ENCODE data around the gene LDHD. TPM values are rescaled to one million over a fixed set of nuclear protein-coding genes. Genes with fewer than 3 reads are reported as not detected.

LDHD gene
- total RNA-seq, 2 experiments from 2014 or later: not detected

DNA sequence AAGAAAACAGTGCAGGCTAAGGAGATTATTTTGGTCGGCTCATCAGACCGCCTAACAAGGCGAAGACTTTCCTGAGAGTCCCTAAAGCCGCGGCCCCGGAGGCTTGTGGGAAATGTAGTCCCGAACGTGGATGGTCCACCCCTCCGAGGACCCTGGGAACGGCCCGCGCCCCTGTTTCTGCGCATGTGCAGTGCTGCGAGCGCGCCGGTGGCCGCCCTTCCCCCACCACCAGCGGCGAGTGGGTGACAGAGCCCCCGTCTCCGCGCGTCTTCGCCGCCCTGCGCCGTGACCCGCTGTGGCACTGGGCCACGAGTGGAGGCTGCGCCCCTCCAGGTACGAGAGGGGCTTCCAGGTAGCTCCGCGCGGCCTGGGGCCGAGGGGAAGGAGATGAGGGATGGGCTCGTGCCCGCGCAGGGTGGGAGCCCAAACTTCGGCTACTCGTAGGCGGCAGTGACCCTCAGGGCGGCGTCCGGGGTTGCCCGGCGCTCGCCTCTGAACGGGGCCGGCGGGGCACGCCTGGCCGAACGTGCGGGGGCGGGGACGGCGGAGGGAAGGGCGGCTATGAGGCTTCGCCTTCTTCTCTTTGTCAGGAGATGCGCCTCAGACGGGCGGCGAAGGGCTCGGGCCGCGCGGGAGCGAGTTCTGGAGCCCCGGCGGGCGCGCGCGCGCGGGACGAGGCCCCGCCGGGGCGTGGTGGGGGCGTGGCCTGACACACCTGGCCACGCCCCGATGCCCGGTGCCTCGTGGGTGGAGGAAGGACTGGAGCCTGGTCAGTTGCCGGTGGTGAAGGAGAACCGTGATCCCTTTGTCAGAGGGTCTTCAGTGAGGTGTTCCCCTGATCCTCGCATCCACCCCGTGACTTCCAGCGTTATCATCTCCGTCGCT is 32.0 kb upstream of the LDHD start, which contains the start of gene ZFP1:
Gene ZFP1, plus strand, starts transcription at position 214 of the 885 bp plus-strand sequence. CDS start 4,428 bp downstream, outside the sequence.
- CTCF ChIA-PET: interaction anchor here (1.1 to 2.7 kb wide), 3 partner anchors 37 to 273 kb away, joined by 3 to 13 read pairs (median 3); no protein-coding TSS in a partner anchor
- peak within 1 kb of the TSS; percentile 84 for H3K4me3 Mint-ChIP-seq
- TF ChIP-seq, protein P1, sequence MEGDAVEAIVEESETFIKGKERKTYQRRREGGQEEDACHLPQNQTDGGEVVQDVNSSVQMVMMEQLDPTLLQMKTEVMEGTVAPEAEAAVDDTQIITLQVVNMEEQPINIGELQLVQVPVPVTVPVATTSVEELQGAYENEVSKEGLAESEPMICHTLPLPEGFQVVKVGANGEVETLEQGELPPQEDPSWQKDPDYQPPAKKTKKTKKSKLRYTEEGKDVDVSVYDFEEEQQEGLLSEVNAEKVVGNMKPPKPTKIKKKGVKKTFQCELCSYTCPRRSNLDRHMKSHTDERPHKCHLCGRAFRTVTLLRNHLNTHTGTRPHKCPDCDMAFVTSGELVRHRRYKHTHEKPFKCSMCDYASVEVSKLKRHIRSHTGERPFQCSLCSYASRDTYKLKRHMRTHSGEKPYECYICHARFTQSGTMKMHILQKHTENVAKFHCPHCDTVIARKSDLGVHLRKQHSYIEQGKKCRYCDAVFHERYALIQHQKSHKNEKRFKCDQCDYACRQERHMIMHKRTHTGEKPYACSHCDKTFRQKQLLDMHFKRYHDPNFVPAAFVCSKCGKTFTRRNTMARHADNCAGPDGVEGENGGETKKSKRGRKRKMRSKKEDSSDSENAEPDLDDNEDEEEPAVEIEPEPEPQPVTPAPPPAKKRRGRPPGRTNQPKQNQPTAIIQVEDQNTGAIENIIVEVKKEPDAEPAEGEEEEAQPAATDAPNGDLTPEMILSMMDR (IDR thresholded peaks at IDR 0.05): no peak
- H3K27me3 Mint-ChIP-seq: no peaks in the 10 kb centered on the region
- intact Hi-C loops (cut with micrococcal nuclease): no loop called here
- peak within 1 kb of the TSS; percentile 83 for H3K27ac Mint-ChIP-seq
- peak; percentile 98 for DNase-seq
- peak; percentile 92 for ATAC-seq
- peaks cover 36% of the 10 kb centered on the region for H3K4me1 Mint-ChIP-seq (ENCODE audit: low read depth)
- peaks cover 35% of the 10 kb centered on the region for H3K36me3 Mint-ChIP-seq (ENCODE audit: low read depth)
- POLR2A ChIA-PET: interaction anchor here (0.7 kb wide), 1 partner anchor 18 kb away, joined by 3 read pairs; no protein-coding TSS in a partner anchor
- H3K9me3 Mint-ChIP-seq: peaks cover 22% of the 10 kb centered on the region

DNA sequence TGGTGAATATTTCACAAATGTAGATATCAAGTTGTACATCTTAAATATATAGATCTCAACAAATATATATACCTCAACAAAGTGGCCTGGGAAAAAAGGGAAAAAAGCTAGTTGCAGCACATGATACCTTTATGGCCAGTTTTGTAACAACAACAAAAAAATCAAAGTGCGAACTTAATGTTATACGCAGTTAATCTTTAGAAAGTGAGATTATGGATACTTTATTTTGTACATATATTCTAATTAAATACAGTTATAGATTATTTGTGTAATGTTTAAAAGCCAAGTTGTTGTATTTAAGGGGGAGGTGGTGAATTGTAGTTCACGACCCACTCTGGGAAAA is 31.4 kb upstream of the LDHD start:
- CTCF ChIA-PET: interaction anchor here (1.1 to 2.7 kb wide), 3 partner anchors 37 to 273 kb away, joined by 3 to 13 read pairs (median 3); no protein-coding TSS in a partner anchor
- DNase-seq (no peak), ATAC-seq (no peak)
- intact Hi-C loops (cut with micrococcal nuclease): no loop called here
- H3K4me3 Mint-ChIP-seq: peak overlapping the region; percentile 84
- POLR2A ChIA-PET: interaction anchor here (0.7 kb wide), 1 partner anchor 19 kb away, joined by 3 read pairs; no protein-coding TSS in a partner anchor
- H3K27ac Mint-ChIP-seq: peak overlapping the region; percentile 73
- no peaks in the 10 kb centered on the region for H3K27me3 Mint-ChIP-seq
- H3K36me3 Mint-ChIP-seq (ENCODE audit: low read depth): peaks cover 31% of the 10 kb centered on the region
- TF ChIP-seq, protein P1 (IDR thresholded peaks at IDR 0.05): no peak
- peaks cover 34% of the 10 kb centered on the region for H3K4me1 Mint-ChIP-seq (ENCODE audit: low read depth)
- peaks cover 20% of the 10 kb centered on the region for H3K9me3 Mint-ChIP-seq

DNA sequence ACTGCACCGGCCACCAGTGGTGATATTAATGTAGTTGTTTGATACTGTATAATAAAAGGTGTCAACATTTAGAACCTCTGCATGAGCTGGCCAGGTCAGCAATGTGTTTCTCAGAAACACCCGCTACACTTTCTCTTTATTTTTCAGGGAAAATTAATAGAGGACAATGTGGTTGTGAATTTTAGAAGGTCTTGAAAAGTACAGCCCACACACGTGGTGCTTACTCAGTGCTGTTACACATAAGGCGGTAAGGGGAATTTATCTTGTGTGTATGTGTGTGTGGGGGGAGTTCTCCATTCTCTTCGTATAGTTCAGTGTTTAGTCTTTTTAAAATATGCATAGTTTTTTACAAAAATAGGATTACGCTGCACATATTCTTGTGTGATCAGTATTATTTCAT is 27.4 kb upstream of the LDHD start:
- CTCF ChIA-PET: no interaction called here
- intact Hi-C loops (cut with micrococcal nuclease): no loop called here
- Mint-ChIP-seq H3K27ac (no peak overlapping the region), H3K36me3 (ENCODE audit: low read depth) (peaks cover 1% of the 10 kb centered on the region), H3K27me3 (peaks cover 2% of the 10 kb centered on the region), H3K4me3 (no peak overlapping the region), H3K9me3 (no peaks in the 10 kb centered on the region), H3K4me1 (ENCODE audit: low read depth) (peaks cover 3% of the 10 kb centered on the region)
- ATAC-seq (no peak), DNase-seq (no peak)
- TF ChIP-seq, protein P1 (IDR thresholded peaks at IDR 0.05): no peak
- POLR2A ChIA-PET: no interaction called here

DNA sequence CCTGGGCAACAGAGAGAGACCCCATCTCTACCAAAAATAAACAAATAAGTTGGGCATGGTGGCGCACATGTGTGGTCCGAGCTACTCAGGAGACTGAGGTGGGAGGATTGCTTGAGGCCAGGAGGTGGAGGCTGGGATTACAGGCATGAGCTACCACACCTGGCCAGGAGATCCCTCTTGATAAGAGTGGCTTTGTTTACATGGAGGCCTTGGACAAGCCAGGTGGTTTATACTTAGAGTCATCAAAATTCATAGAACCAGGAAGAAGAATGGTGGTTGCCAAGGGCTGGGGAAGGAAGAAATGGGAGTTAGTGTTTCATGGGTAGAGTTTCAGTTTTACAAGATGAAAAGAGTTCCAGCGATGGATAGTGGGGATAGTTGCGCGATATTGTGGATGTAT is 22.9 kb upstream of the LDHD start:
- DNase-seq: no peak
- Mint-ChIP-seq H3K27me3 (peaks cover 2% of the 10 kb centered on the region), H3K36me3 (ENCODE audit: low read depth) (no peaks in the 10 kb centered on the region), H3K4me1 (ENCODE audit: low read depth) (peaks cover 10% of the 10 kb centered on the region), H3K27ac (no peak overlapping the region), H3K9me3 (no peaks in the 10 kb centered on the region), H3K4me3 (no peak overlapping the region)
- intact Hi-C loops (cut with micrococcal nuclease): no loop called here
- ATAC-seq: no peak
- POLR2A ChIA-PET: no interaction called here
- CTCF ChIA-PET: interaction anchor here (1.2 to 1.4 kb wide), 2 partner anchors 9 to 28 kb away, joined by 4 read pairs; no protein-coding TSS in a partner anchor
- TF ChIP-seq, protein P1 (IDR thresholded peaks at IDR 0.05): no peak

DNA sequence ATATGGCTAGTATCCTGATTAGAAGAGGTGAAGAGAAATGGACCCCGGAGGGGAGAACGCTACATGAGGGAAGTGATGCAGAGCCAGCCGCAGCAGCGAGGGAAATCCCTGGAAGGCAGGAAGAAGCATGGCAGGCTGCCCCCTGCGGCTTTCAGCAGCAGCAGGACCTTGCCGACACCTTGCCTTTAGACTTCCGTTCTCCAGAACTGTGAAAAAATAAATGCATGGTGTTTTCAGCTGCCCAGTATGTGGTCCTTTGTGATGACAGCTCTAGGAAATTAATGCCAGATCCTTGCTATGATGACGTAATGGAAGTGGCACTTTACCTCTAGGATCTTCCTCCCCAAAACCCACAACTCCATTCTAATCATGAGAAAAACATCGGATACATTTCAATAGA is 22.1 kb upstream of the LDHD start:
- no peak overlapping the region for H3K27ac Mint-ChIP-seq
- H3K27me3 Mint-ChIP-seq: peaks cover 2% of the 10 kb centered on the region
- no peaks in the 10 kb centered on the region for H3K36me3 Mint-ChIP-seq (ENCODE audit: low read depth)
- H3K9me3 Mint-ChIP-seq: no peaks in the 10 kb centered on the region
- TF ChIP-seq, protein P1 (IDR thresholded peaks at IDR 0.05): no peak
- no peak overlapping the region for H3K4me3 Mint-ChIP-seq
- CTCF ChIA-PET: no interaction called here
- H3K4me1 Mint-ChIP-seq (ENCODE audit: low read depth): peaks cover 8% of the 10 kb centered on the region
- DNase-seq (peak; percentile 29), ATAC-seq (no peak)
- POLR2A ChIA-PET: interaction anchor here (0.6 kb wide), 1 partner anchor 455 kb away, joined by 3 read pairs; no protein-coding TSS in a partner anchor
- intact Hi-C loops (cut with micrococcal nuclease): no loop called here

Measured in activated CD8-positive, alpha-beta T cell treated with anti-CD3 and anti-CD28 coated beads for 36 hours (primary cell).